Measurements from ENCODE around the gene TSPAN11. TPM values are rescaled to one million over a fixed set of nuclear protein-coding genes. Genes with fewer than 3 reads are reported as not detected.

The TSPAN11 gene
- total and polyA plus RNA-seq, 10 donors: 0.26 to 4.1 (median 1.4) TPM

DNA sequence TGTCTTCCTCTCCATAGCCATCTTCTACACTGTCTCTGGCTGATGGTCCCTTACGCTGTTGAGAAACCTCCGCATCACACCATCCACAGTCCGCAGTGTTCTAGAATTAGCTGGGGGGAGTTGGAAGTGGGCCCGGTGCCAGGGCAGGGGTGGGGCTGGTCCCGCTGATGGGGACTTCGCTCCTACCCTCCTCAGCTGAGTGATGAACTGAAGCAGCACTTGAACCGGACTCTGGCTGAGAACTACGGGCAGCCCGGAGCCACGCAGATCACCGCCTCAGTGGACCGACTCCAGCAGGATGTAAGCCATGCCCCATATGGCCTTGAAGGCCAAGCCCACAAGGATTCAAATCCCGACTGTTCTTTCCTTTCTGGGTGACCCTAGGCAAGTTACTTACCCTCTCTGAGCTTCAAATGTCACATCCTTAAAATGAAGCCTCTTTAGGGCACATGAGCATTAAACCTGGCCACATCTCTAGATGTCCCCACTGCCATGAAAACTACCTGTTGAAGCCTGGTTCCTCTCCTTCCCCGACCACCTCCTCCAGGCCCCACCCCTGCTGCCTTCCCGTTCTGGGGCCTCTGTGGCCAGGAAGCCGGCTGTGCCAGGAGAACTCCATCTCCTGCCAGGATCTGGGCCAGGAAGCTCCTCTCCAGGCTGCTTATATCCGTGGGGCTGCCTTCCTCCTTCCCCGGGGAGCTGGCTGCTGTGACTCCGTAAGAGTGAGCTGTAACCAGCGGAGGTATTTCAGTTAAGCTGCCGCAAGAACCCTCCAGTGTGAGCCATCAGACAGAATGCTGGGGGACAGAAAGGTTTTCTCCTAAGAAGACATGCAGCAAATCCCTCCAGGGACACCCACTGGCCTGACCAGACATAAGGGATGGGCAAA lies 53.1 kb downstream of the TSPAN11 start:
- Histone ChIP-seq H3K4me1 (peaks cover 0 to 37% (median 11%) of the 10 kb centered on the region in 6 donors), H3K27ac (no peak overlapping the region), H3K4me3 (no peak overlapping the region), H3K9me3 (no peaks in the 10 kb centered on the region), H3K36me3 (no peaks in the 10 kb centered on the region), H3K27me3 (replicated peaks in 1 of 7) (no peaks in the 10 kb centered on the region)
- DNase-seq: no peak
- TF ChIP-seq POLR2AphosphoS5 (IDR thresholded peaks at IDR 0.05) (peak in 1 of 3 donors; percentile 29), POLR2A (IDR thresholded peaks at IDR 0.05) (no peak)
- intact Hi-C loops (cut with DNase I; ENCODE audit: low total_unique reads): no loop called here
- 61 to 77% (median 67%) methylated on average over 16 to 21 of the region's 21 CpGs for WGBS, 5 donors

DNA sequence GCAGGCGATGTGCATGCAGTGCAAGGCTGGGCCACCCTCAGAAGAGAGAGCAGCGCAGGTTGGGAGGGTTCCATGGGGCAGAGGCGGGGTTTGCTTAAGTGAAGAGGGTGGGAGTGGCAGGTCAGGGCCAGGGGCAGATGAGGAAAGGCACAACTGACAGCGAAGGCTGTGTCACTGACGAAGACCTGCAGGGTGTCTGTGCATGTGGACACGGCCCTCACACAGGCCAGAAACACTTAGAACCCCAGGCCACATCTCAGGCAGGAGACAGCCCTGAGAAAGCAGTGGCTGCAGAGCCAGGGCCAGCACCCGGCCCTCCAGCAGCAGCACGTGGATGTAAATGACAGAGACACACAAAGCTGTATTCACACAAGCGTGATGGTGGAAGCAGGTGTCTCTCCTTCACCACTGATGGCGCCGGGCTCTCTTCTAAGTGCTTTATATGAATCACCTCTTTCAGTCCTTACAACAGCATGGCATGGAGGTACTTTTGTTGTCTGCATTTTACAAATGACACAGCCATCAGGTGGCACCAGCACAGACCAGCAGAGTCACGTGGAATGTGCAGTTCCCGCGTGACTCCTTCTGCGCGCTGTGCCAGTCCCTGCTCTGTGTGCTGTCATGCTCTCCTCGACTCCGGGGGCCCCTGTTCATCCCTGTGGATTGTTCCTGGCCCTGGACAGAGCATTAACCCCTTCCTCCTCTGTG lies 54.6 kb downstream of the TSPAN11 start:
- no peak for DNase-seq
- Histone ChIP-seq H3K27me3 (replicated peaks in 1 of 7) (no peaks in the 10 kb centered on the region), H3K9me3 (no peaks in the 10 kb centered on the region), H3K36me3 (no peaks in the 10 kb centered on the region), H3K27ac (no peak overlapping the region), H3K4me1 (peaks cover 0 to 37% (median 11%) of the 10 kb centered on the region in 6 donors), H3K4me3 (no peak overlapping the region)
- WGBS, 5 donors: 73 to 85% (median 74%) methylated on average over 17 to 18 of the region's 18 CpGs
- intact Hi-C loops (cut with DNase I; ENCODE audit: low total_unique reads): no loop called here
- TF ChIP-seq, protein P1, sequence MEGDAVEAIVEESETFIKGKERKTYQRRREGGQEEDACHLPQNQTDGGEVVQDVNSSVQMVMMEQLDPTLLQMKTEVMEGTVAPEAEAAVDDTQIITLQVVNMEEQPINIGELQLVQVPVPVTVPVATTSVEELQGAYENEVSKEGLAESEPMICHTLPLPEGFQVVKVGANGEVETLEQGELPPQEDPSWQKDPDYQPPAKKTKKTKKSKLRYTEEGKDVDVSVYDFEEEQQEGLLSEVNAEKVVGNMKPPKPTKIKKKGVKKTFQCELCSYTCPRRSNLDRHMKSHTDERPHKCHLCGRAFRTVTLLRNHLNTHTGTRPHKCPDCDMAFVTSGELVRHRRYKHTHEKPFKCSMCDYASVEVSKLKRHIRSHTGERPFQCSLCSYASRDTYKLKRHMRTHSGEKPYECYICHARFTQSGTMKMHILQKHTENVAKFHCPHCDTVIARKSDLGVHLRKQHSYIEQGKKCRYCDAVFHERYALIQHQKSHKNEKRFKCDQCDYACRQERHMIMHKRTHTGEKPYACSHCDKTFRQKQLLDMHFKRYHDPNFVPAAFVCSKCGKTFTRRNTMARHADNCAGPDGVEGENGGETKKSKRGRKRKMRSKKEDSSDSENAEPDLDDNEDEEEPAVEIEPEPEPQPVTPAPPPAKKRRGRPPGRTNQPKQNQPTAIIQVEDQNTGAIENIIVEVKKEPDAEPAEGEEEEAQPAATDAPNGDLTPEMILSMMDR (IDR thresholded peaks at IDR 0.05 in 8 of 11, conservative IDR thresholded peaks at IDR 0.05 in 3 of 11): no peak
- TF ChIP-seq POLR2A (IDR thresholded peaks at IDR 0.05) (no peak), POLR2AphosphoS5 (IDR thresholded peaks at IDR 0.05) (peak in 2 of 3 donors; percentile 12 to 43)

DNA sequence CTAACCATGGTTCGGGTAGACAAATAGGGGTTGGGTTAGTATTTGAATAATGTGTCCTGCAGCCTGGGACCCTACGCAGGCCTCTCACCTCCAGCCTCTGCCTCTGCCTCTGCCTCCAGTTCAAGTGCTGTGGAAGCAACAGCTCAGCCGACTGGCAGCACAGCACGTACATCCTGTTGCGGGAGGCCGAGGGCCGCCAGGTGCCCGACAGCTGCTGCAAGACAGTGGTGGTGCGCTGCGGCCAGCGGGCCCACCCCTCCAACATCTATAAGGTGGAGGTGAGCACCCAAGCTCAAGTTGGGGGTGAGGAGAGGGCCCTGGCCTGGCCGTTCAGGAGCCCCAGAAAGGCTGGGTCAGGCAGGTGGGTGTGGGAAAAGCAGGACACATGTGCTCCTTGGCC lies 55.9 kb downstream of the TSPAN11 start:
- Histone ChIP-seq H3K27me3 (replicated peaks in 1 of 7) (no peaks in the 10 kb centered on the region), H3K4me3 (no peak overlapping the region), H3K4me1 (peaks cover 0 to 29% (median 11%) of the 10 kb centered on the region in 6 donors), H3K36me3 (no peaks in the 10 kb centered on the region), H3K27ac (no peak overlapping the region), H3K9me3 (no peaks in the 10 kb centered on the region)
- TF ChIP-seq POLR2A (IDR thresholded peaks at IDR 0.05): no peak
- TF ChIP-seq POLR2AphosphoS5 (IDR thresholded peaks at IDR 0.05): peak in 2 of 3 donors; percentile 23 to 45
- no peak for DNase-seq
- 79 to 89% (median 84%) methylated on average over 6 to 12 of the region's 12 CpGs for WGBS, 5 donors
- intact Hi-C loops (cut with DNase I; ENCODE audit: low total_unique reads): no loop called here

DNA sequence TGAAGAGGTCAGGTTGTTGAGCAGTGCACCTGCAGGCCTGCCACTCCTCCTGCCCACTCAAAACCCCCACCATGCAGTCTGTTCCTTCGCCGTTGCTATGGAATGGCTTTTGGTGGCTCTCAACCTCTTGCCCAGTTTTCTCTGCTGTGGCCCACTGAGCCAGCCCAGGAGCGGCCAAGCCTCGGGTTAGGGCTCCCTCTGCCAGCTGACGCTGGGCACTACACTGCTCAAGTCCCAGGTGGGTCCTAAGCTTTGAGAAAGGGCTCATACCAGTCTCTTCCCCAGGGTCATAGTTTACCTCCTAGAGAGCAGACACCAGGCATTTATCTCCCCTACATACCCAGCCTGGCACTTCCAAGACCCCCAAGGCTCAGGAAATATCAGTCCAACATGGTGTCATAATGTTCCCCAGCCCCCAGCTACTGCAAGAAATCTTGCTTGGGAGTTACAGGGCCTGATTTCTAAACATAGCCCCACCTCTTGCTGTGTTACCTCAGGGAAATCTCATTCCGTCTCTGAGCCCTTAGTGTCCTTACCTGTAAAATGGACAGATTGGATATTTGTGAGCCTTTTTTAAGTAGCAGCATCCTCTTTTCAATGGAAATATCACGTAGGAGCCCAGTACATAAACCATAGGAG lies 59.4 kb downstream of the TSPAN11 start:
- no peak overlapping the region for H3K4me3 ChIP-seq
- H3K36me3 ChIP-seq: no peaks in the 10 kb centered on the region
- intact Hi-C loops (cut with DNase I; ENCODE audit: low total_unique reads): no loop called here
- TF ChIP-seq, protein P1 (IDR thresholded peaks at IDR 0.05 in 8 of 11, conservative IDR thresholded peaks at IDR 0.05 in 3 of 11): peak in 10 of 11 experiments; percentile 14 to 77 (median 61)
- TF ChIP-seq POLR2AphosphoS5 (IDR thresholded peaks at IDR 0.05): peak in 2 of 3 donors; percentile 23 to 33
- TF ChIP-seq POLR2A (IDR thresholded peaks at IDR 0.05): no peak
- no peaks in the 10 kb centered on the region for H3K9me3 ChIP-seq
- no peak overlapping the region for H3K27ac ChIP-seq
- H3K27me3 ChIP-seq (replicated peaks in 1 of 7): no peaks in the 10 kb centered on the region
- WGBS, 5 donors: 39 to 58% (median 45%) methylated on average over 7 of the region's 7 CpGs
- H3K4me1 ChIP-seq: peaks cover 0 to 24% (median 9%) of the 10 kb centered on the region in 6 donors
- DNase-seq: no peak

All from spleen (tissue), 11 donors.